ENCODE results near the gene ENPP5. TPM values are rescaled to one million over a fixed set of nuclear protein-coding genes. Genes with fewer than 3 reads are reported as not detected.

The ENPP5 gene
- total and polyA plus RNA-seq, 12 donors: 1.8 to 6.0 (median 4.5) TPM

GRCh38 chr6:46184114-46184513 lies 13.3 kb upstream of the ENPP5 start:
- H3K4me1 ChIP-seq: peaks cover 0 to 14% (median 7%) of the 10 kb centered on the region in 9 donors
- no peak for DNase-seq
- ATAC-seq: peak in 1 of 8 donors; percentile 27
- peak overlapping the region in 1 of 10 donors; percentile 1 for H3K27ac ChIP-seq
- H3K4me3 ChIP-seq: no peak overlapping the region
- H3K36me3 ChIP-seq: no peaks in the 10 kb centered on the region
- H3K9me3 ChIP-seq: no peaks in the 10 kb centered on the region
- intact Hi-C loops (cut with DNase I): no loop called here
- no peaks in the 10 kb centered on the region for H3K27me3 ChIP-seq
- 45 to 55% methylated on average over 4 of the region's 4 CpGs for WGBS, 2 donors
- peak in 2 of 9 donors; percentile 7 to 11 for TF ChIP-seq CTCF (IDR thresholded peaks at IDR 0.05)

GRCh38 chr6:46175976-46176375 lies 5.2 kb upstream of the ENPP5 start:
- Histone ChIP-seq H3K4me1 (peaks cover 0 to 6% (median 0%) of the 10 kb centered on the region in 9 donors), H3K27ac (no peak overlapping the region), H3K36me3 (no peaks in the 10 kb centered on the region), H3K27me3 (peaks cover 0 to 6% (median 0%) of the 10 kb centered on the region in 7 donors), H3K9me3 (no peaks in the 10 kb centered on the region), H3K4me3 (no peak overlapping the region)
- intact Hi-C loops (cut with DNase I): no loop called here
- DNase-seq (no peak), ATAC-seq (no peak)
- WGBS, 2 donors: 73 to 77% methylated on average over 3 of the region's 3 CpGs
- TF ChIP-seq CTCF (IDR thresholded peaks at IDR 0.05): no peak

GRCh38 chr6:46175446-46175845 lies 4.7 kb upstream of the ENPP5 start:
- no peak overlapping the region for H3K4me3 ChIP-seq
- TF ChIP-seq CTCF (IDR thresholded peaks at IDR 0.05): no peak
- H3K36me3 ChIP-seq: no peaks in the 10 kb centered on the region
- 89 to 95% methylated on average over 4 of the region's 4 CpGs for WGBS, 2 donors
- intact Hi-C loops (cut with DNase I): no loop called here
- no peaks in the 10 kb centered on the region for H3K9me3 ChIP-seq
- H3K27me3 ChIP-seq: peaks cover 0 to 12% (median 4%) of the 10 kb centered on the region in 7 donors
- peaks cover 0 to 11% (median 3%) of the 10 kb centered on the region in 9 donors for H3K4me1 ChIP-seq
- H3K27ac ChIP-seq: no peak overlapping the region
- no peak for ATAC-seq
- no peak for DNase-seq

GRCh38 chr6:46174904-46175303 lies 4.1 kb upstream of the ENPP5 start:
- Histone ChIP-seq H3K27ac (no peak overlapping the region), H3K4me3 (no peak overlapping the region), H3K27me3 (peaks cover 0 to 17% (median 4%) of the 10 kb centered on the region in 7 donors), H3K36me3 (no peaks in the 10 kb centered on the region), H3K4me1 (peaks cover 0 to 14% (median 8%) of the 10 kb centered on the region in 9 donors), H3K9me3 (no peaks in the 10 kb centered on the region)
- ATAC-seq (no peak), DNase-seq (no peak)
- WGBS, 2 donors: 76 to 78% methylated on average over 3 of the region's 3 CpGs
- no peak for TF ChIP-seq CTCF (IDR thresholded peaks at IDR 0.05)
- intact Hi-C loops (cut with DNase I): no loop called here
